NK-92 (cell line): ENCODE data around the gene TTC33.
"Not testable (repeated sequence)": the region's sequence is repeated elsewhere in the genome, so short reads cannot be mapped to it uniquely, and the experiment has no call there.

ENCODE experiments used
- DNase-seq: peaks from one replicate; lab custom pipeline; 2025; ENCODE audit not compliant: unreplicated experiment; lab: John Stamatoyannopoulos, UW

Gene TTC33

GRCh38 chr5:40680741-40681362, 74.9 kb downstream of the TTC33 start:
- no peak for DNase-seq

GRCh38 chr5:40679913-40680681, 75.7 kb downstream of the TTC33 start, which contains the start of gene PTGER4:
TSS of gene PTGER4 (plus strand) at chr5:40679915. CDS start at chr5:40680994, 1,079 bp downstream.
- no peak for DNase-seq

- DNase-seq: peak; percentile 62
Observed at GRCh38 chr5:40679148-40679912, 76.4 kb downstream of the TTC33 start.

GRCh38 chr5:40678460-40679147, 77.2 kb downstream of the TTC33 start:
- no peak for DNase-seq

- no peak for DNase-seq
Observed at GRCh38 chr5:40678026-40678425, 77.7 kb downstream of the TTC33 start.

GRCh38 chr5:40677456-40677855, 78.3 kb downstream of the TTC33 start:
- DNase-seq: no peak

- DNase-seq: no peak
Observed at GRCh38 chr5:40676613-40677343, 79.0 kb downstream of the TTC33 start.

- no peak for DNase-seq
Observed at GRCh38 chr5:40675396-40676133, 80.2 kb downstream of the TTC33 start.

- DNase-seq: no peak
Observed at GRCh38 chr5:40674661-40675235, 81.0 kb downstream of the TTC33 start.

- no peak for DNase-seq
Observed at GRCh38 chr5:40672425-40672824, 83.3 kb downstream of the TTC33 start.

GRCh38 chr5:40669606-40670390, 86.0 kb downstream of the TTC33 start:
- no peak for DNase-seq

- no peak for DNase-seq
Observed at GRCh38 chr5:40667161-40667663, 88.5 kb downstream of the TTC33 start.

- DNase-seq: no peak
Observed at GRCh38 chr5:40666657-40667056, 89.1 kb downstream of the TTC33 start.

- no peak for DNase-seq
Observed at GRCh38 chr5:40665635-40666298, 90.0 kb downstream of the TTC33 start.

- DNase-seq: no peak
Observed at GRCh38 chr5:40660751-40661150, 95.0 kb downstream of the TTC33 start.

- DNase-seq: no peak
Observed at GRCh38 chr5:40656766-40657165, 99.0 kb downstream of the TTC33 start.

- DNase-seq: not testable (repeated sequence)
Observed at GRCh38 chr5:40656091-40656490, 99.7 kb downstream of the TTC33 start.

GRCh38 chr5:40655138-40655537, 100.6 kb downstream of the TTC33 start:
- no peak for DNase-seq
